ENCODE results near the gene NUDT6. TPM values are rescaled to one million over a fixed set of nuclear protein-coding genes. Genes with fewer than 3 reads are reported as not detected.
"Not testable (repeated sequence)": the region's sequence is repeated elsewhere in the genome, so short reads cannot be mapped to it uniquely, and the experiment has no call there.

Gene NUDT6
- total RNA-seq, 2 experiments from 2014 or later, result 5.1 to 6.2 TPM

GRCh38 chr4:122844391-122844790 lies 78.0 kb downstream of the NUDT6 start:
- CTCF ChIA-PET, H3K27ac Mint-ChIP-seq, POLR2A ChIA-PET: not testable (repeated sequence)

GRCh38 chr4:122842984-122843531 lies 79.3 kb downstream of the NUDT6 start:
- ChIA-PET POLR2A (no interaction called here), CTCF (no interaction called here)
- Mint-ChIP-seq H3K9me3 (no peaks in the 10 kb centered on the region), H3K36me3 (no peaks in the 10 kb centered on the region), H3K27ac (no peak overlapping the region), H3K4me1 (ENCODE audit: low read depth) (peaks cover 6% of the 10 kb centered on the region), H3K4me3 (no peak overlapping the region), H3K27me3 (peaks cover 6% of the 10 kb centered on the region)
- DNase-seq, result no peak
- intact Hi-C loops (cut with micrococcal nuclease), result no loop called here

More at GRCh38 chr4:122844391-122844790, 78.0 kb downstream of the NUDT6 start:
- H3K4me3 Mint-ChIP-seq; intact Hi-C loops (cut with micrococcal nuclease); H3K4me1 Mint-ChIP-seq (ENCODE audit: low read depth); H3K9me3 Mint-ChIP-seq; H3K36me3 Mint-ChIP-seq; H3K27me3 Mint-ChIP-seq; DNase-seq: not testable (repeated sequence)

Other genes starting within 250 kb of the NUDT6 start
- gene BBS12, start 189.9 kb downstream of the NUDT6 start, total RNA-seq, result 1 to 10 TPM; 3.7 to 4.3 TPM
- gene FGF2, start 95.8 kb downstream of the NUDT6 start, total RNA-seq, result under 1 TPM; 0.36 to 0.56 TPM

Measured in activated CD4-positive, alpha-beta memory T cell treated with anti-CD3 and anti-CD28 coated beads for 36 hours (primary cell).